AG09309 (cell line): ENCODE data around the gene SLC40A1.

Experiments
- DNase-seq: peaks from one replicate; pipeline ENCODE4 v3.0.0-alpha.2; 2010; ENCODE audit warnings: low read depth
- H3K4me3 ChIP-seq: 2 replicates; pipeline ENCODE4 v1.5.1; 2011; ENCODE audit warnings: mild to moderate bottlenecking, low read depth, low read length, moderate library complexity; ENCODE audit not compliant: control insufficient read depth
- CTCF ChIP-seq: IDR thresholded peaks from 2 replicates; pipeline ENCODE4 v1.5.1; 2011; ENCODE audit warnings: mild to moderate bottlenecking, low read depth, low read length, inconsistent platforms; ENCODE audit not compliant: insufficient read depth, control insufficient read depth; ENCODE audit errors: missing control alignments

Gene SLC40A1

GRCh38 chr2:189527812-189528592 lies 52.6 kb downstream of the SLC40A1 start:
- TF ChIP-seq CTCF, result no peak
- no peak overlapping the region for H3K4me3 ChIP-seq
- no peak for DNase-seq

DNA sequence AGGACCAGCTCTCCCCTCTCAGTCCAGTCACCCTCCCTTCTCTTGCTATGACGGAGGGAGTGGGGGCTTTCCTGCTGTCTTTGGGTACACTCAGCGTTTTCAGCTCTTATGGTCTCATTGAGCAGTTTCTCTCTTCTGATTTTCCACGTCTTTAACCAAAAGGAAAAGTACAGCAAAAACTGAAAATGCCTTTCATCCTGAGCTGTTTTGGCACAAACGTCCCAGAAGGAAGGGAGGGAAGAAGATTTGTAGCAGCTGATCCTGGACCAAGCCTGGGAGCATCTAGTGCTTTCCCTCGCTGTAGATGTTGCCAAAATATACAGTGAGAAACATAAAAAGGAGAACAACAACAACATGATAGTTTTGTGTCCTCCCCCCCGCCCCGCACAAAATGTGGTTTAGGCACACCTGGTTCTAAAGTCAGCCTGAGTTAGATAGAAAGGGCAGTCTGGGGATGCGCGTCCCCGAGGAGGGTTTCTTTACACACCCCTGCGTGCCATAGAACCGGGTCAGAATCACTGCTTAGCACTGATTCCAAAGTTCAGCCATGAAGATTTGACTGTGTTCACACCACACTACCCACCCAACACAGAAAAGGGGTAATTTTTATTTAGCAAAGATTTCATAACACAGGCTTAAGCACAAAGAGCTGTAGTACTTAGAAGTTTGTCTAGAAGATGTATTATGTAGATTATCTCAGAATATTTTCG lies 53.4 kb downstream of the SLC40A1 start:
- no peak for DNase-seq
- no peak overlapping the region for H3K4me3 ChIP-seq
- TF ChIP-seq CTCF, result no peak

GRCh38 chr2:189526241-189526640 lies 54.3 kb downstream of the SLC40A1 start:
- no peak overlapping the region for H3K4me3 ChIP-seq
- no peak for TF ChIP-seq CTCF
- DNase-seq, result no peak

DNA sequence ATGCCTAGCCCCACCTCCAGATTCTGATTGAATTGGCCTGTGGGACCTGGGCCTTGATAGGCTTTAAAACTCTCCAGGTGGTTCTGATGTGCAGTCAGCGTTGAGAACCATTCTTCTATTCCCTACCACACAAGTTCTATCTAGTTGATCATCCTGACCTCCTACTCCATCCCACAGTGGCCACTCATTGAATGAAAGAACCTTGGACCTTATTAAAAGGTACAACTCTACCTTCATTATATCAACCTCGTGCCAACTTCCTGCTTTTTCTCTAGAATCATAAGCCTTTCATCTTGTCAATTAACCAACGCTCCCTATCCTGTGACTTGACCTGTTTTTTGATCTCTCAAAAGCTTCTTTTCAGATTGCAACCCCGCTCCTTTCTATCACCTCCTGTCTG lies 55.8 kb downstream of the SLC40A1 start:
- DNase-seq, result no peak
- TF ChIP-seq CTCF, result no peak

GRCh38 chr2:189522435-189523151 lies 58.0 kb downstream of the SLC40A1 start:
- no peak for DNase-seq
- H3K4me3 ChIP-seq, result no peak overlapping the region
- TF ChIP-seq CTCF, result no peak

More for the DNA sequence above, 55.8 kb downstream of the SLC40A1 start:
- H3K4me3 ChIP-seq, result no peak overlapping the region

DNA sequence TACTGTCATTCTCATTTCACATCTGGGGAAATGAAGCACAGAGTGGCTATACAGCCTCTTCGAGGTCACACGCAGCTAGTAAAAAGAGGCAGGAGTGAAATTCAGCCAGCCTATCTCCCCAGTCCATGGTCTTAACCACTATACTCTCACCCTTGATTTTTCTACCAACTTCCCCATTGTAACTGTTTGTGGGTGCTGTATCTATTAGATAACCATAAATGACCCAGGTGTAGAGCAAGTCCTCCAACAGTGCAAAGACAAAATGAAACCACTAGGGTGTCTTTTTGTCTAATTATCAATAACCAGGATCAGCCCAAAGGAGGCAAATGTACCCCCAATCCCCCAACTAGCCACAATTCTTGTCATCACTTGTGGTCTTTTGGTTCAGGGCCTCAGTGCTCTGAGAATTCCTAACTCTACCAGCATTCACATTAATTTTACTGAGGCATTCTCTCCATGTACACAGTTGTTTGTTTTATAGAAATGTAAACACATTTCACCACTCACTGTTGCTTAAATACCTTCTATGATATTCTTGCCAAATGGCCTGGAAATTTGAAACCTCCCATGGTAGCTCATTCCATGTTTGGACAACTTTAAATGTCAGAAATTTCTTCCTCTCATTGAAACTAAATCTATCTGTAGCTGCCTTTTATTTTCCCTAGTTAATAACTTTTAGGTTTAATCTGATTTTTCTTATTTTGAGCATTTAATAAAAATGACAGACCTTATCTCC lies 58.7 kb downstream of the SLC40A1 start:
- TF ChIP-seq CTCF, result no peak

More for the DNA sequence above, 58.7 kb downstream of the SLC40A1 start:
- H3K4me3 ChIP-seq, result no peak overlapping the region
- no peak for DNase-seq
